SJSA1 (cell line): Measurements from ENCODE around the gene CHN2. TPM values are rescaled to one million over a fixed set of nuclear protein-coding genes. Genes with fewer than 3 reads are reported as not detected.

Experiments used
- DNase-seq, 2 experiments: peaks; one replicate each; pipeline ENCODE4 v3.0.0-alpha.2; 2015 to 2020; ENCODE audit warnings: low spot score in 2 of 2, low read depth in 1 of 2
- H3K27ac ChIP-seq: fragments of 250-450 bp; sonication (Bioruptor Pico); 2 replicates; pipeline ENCODE4 v1.5.1; 2020; ENCODE audit warnings: mild to moderate bottlenecking, moderate library complexity
- H3K27me3 ChIP-seq: fragments of 250-450 bp; sonication (Bioruptor Pico); replicated peaks from 2 replicates; pipeline ENCODE4 v1.5.1; 2020; ENCODE audit warnings: mild to moderate bottlenecking, moderate library complexity
- H3K36me3 ChIP-seq: fragments of 250-450 bp; sonication (Bioruptor Pico); 2 replicates; pipeline ENCODE4 v1.5.1; 2020; ENCODE audit warnings: mild to moderate bottlenecking
- H3K4me1 ChIP-seq: fragments of 250-450 bp; sonication (Bioruptor Pico); replicated peaks from 2 replicates; pipeline ENCODE4 v1.6.1; 2021; ENCODE audit warnings: mild to moderate bottlenecking
- H3K4me3 ChIP-seq: fragments of 250-450 bp; sonication (Bioruptor Pico); 2 replicates; pipeline ENCODE4 v1.5.1; 2020; ENCODE audit warnings: mild to moderate bottlenecking
- H3K9me3 ChIP-seq: fragments of 250-450 bp; sonication (Bioruptor Pico); replicated peaks from 2 replicates; pipeline ENCODE4 v1.5.1; 2020; ENCODE audit warnings: mild to moderate bottlenecking
- total RNA-seq: library from RNA; depleted of rRNA; stranded (reverse); fragments of >200 nt; shearing (Covaris generic); gene quantifications from 2 replicates; pipeline ENCODE4 v1.2.3, GENCODE V29; 2014

CHN2 gene
- total RNA-seq, 1 experiment from 2014 or later = 0.21 TPM

DNA sequence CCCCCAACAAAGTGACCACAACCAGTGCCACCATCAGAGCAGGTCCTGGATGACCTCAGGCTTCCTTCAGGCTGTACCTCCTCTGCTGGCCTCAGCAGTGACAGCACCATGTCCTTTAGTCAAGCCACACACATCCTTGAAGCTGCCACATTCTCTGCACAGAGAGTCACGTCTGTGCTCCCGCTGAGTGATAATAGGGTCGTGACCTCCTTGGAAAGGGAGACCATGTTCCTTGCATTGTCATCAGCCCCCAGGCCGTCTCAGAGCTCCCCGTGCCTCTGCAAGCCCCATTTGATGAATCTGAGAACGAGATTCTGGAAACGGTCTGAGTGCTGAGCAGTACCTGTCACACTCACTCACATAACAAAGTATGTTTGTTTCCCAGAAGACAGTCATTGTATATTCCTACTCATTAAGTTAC lies 262.6 kb downstream of the CHN2 start:
- Histone ChIP-seq H3K27me3 (no peaks in the 10 kb centered on the region; the same call in 1 of the 2 replicates), H3K4me3 (no peak overlapping the region), H3K27ac (no peak overlapping the region), H3K36me3 (no peaks in the 10 kb centered on the region), H3K9me3 (no peaks in the 10 kb centered on the region), H3K4me1 (peaks cover 21% of the 10 kb centered on the region)
- DNase-seq = peak in 1 of 2 experiments; percentile 19

GRCh38 chr7:29457565-29458011 lies 263.0 kb downstream of the CHN2 start:
- H3K4me3 ChIP-seq = no peak overlapping the region
- peak in 1 of 2 experiments; percentile 23 for DNase-seq
- no peaks in the 10 kb centered on the region; the same call in 1 of the 2 replicates for H3K27me3 ChIP-seq
- H3K9me3 ChIP-seq = no peaks in the 10 kb centered on the region
- peak overlapping the region; percentile 10; the same call in 1 of the 2 replicates for H3K27ac ChIP-seq
- H3K4me1 ChIP-seq = peaks cover 21% of the 10 kb centered on the region
- no peaks in the 10 kb centered on the region for H3K36me3 ChIP-seq

- Histone ChIP-seq H3K4me1 (peaks cover 21% of the 10 kb centered on the region), H3K9me3 (no peaks in the 10 kb centered on the region), H3K36me3 (no peaks in the 10 kb centered on the region), H3K27me3 (no peaks in the 10 kb centered on the region; the same call in none of the 2 replicates), H3K27ac (no peak overlapping the region), H3K4me3 (no peak overlapping the region)
- DNase-seq = no peak
Measured at GRCh38 chr7:29458933-29459332, 264.4 kb downstream of the CHN2 start.

GRCh38 chr7:29459589-29459988 lies 265.0 kb downstream of the CHN2 start:
- no peaks in the 10 kb centered on the region; the same call in none of the 2 replicates for H3K27me3 ChIP-seq

GRCh38 chr7:29461996-29462395 lies 267.4 kb downstream of the CHN2 start:
- Histone ChIP-seq H3K27me3 (peaks cover 3% of the 10 kb centered on the region), H3K9me3 (no peaks in the 10 kb centered on the region), H3K27ac (no peak overlapping the region), H3K4me3 (no peak overlapping the region), H3K36me3 (no peaks in the 10 kb centered on the region), H3K4me1 (peaks cover 17% of the 10 kb centered on the region)
- DNase-seq = no peak

More at GRCh38 chr7:29459589-29459988, 265.0 kb downstream of the CHN2 start:
- H3K9me3 ChIP-seq = no peaks in the 10 kb centered on the region
- no peak overlapping the region for H3K27ac ChIP-seq
- no peak overlapping the region for H3K4me3 ChIP-seq
- peaks cover 21% of the 10 kb centered on the region for H3K4me1 ChIP-seq
- DNase-seq = no peak
- H3K36me3 ChIP-seq = no peaks in the 10 kb centered on the region

- Histone ChIP-seq H3K9me3 (no peaks in the 10 kb centered on the region; the same call in 1 of the 2 replicates), H3K27me3 (peaks cover 3% of the 10 kb centered on the region), H3K27ac (no peak overlapping the region), H3K4me1 (peaks cover under 1% of the 10 kb centered on the region), H3K36me3 (no peaks in the 10 kb centered on the region), H3K4me3 (no peak overlapping the region)
- DNase-seq = no peak
Measured at GRCh38 chr7:29463504-29464158, 269.1 kb downstream of the CHN2 start.

DNA sequence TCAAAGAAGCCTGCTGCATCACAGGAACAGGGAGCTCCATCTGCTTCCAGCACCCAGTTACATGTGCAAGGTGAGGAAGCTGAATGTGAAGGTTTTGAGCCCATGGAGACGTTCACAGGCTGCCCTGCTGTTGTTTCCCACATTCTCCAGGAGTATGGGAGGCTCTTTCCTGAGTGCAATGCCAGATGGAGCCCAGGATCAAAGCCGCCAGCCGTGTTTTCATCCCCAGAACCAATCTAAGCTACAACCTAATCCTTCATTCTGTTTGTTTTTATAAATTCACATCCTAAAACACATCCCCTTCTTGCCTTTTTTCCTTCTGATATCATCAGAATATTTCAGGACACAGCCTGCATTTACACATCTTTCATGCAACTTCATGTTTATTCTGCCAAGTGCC lies 270.2 kb downstream of the CHN2 start:
- Histone ChIP-seq H3K36me3 (no peaks in the 10 kb centered on the region), H3K27me3 (peaks cover 3% of the 10 kb centered on the region), H3K4me1 (no peaks in the 10 kb centered on the region), H3K9me3 (no peaks in the 10 kb centered on the region; the same call in 1 of the 2 replicates), H3K4me3 (no peak overlapping the region), H3K27ac (no peak overlapping the region)
- DNase-seq = no peak

GRCh38 chr7:29467193-29467926 lies 272.8 kb downstream of the CHN2 start:
- H3K4me3 ChIP-seq = no peak overlapping the region
- H3K9me3 ChIP-seq = no peaks in the 10 kb centered on the region; the same call in 1 of the 2 replicates
- DNase-seq = no peak
- peaks cover 23% of the 10 kb centered on the region for H3K27me3 ChIP-seq
- H3K27ac ChIP-seq = no peak overlapping the region
- no peaks in the 10 kb centered on the region for H3K4me1 ChIP-seq
- H3K36me3 ChIP-seq = no peaks in the 10 kb centered on the region

DNA sequence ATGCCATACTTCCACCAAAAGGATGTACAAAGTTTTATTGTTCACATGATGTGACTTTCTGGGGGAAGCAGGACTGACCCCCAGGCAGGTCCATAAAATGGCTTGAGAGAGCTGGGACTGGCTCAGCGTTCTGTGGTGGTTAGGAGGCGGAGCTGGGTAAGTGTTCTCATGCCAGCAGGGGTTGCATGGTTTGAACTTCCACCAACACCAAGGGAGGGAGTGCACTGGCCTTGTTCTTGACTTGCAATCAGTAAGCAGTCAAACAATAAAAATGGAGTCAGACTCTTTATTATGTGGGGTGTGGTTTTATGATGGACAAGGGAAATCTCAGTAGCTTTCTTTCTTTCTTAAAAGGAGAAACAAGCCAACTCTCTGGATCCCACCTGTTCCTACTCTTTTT lies 273.6 kb downstream of the CHN2 start:
- Histone ChIP-seq H3K27ac (no peak overlapping the region), H3K27me3 (peaks cover 23% of the 10 kb centered on the region), H3K4me3 (no peak overlapping the region), H3K4me1 (no peaks in the 10 kb centered on the region), H3K9me3 (no peaks in the 10 kb centered on the region; the same call in 1 of the 2 replicates), H3K36me3 (no peaks in the 10 kb centered on the region)
- no peak for DNase-seq

GRCh38 chr7:29469281-29469680 lies 274.7 kb downstream of the CHN2 start:
- H3K27ac ChIP-seq = no peak overlapping the region

DNA sequence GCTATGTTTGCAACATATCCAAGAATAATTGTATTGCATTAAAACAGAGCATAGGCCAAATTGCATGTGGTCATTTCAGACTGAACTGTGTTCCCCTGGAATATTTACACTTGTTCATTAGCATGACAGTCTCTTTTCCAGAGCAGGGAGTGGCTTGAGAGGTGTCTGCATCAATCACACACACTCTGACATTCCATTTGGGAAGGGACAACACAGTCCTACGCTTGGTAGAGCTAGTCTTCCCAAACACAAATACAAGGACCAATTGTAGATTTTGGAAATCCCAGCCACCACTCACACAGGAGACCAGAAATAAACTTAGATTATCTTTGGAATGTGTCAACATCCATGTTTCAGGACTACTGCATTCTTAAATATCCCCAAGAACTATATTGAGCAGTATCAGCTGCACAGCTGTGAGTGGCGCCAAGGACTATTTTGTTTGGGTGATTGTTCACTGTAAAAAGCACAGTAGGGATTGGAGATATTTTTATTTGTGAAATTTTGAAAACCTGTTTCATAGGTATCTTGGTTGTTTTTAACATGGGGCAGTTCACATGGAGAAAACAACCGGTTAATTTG lies 275.5 kb downstream of the CHN2 start:
- DNase-seq = no peak
- Histone ChIP-seq H3K4me1 (no peaks in the 10 kb centered on the region), H3K27me3 (peaks cover 27% of the 10 kb centered on the region), H3K36me3 (no peaks in the 10 kb centered on the region), H3K9me3 (no peaks in the 10 kb centered on the region; the same call in 1 of the 2 replicates), H3K27ac (no peak overlapping the region), H3K4me3 (no peak overlapping the region)

More at GRCh38 chr7:29469281-29469680, 274.7 kb downstream of the CHN2 start:
- no peak for DNase-seq
- H3K4me3 ChIP-seq = no peak overlapping the region
- H3K9me3 ChIP-seq = no peaks in the 10 kb centered on the region; the same call in 1 of the 2 replicates
- no peaks in the 10 kb centered on the region for H3K4me1 ChIP-seq
- H3K36me3 ChIP-seq = no peaks in the 10 kb centered on the region
- H3K27me3 ChIP-seq = peaks cover 24% of the 10 kb centered on the region

DNA sequence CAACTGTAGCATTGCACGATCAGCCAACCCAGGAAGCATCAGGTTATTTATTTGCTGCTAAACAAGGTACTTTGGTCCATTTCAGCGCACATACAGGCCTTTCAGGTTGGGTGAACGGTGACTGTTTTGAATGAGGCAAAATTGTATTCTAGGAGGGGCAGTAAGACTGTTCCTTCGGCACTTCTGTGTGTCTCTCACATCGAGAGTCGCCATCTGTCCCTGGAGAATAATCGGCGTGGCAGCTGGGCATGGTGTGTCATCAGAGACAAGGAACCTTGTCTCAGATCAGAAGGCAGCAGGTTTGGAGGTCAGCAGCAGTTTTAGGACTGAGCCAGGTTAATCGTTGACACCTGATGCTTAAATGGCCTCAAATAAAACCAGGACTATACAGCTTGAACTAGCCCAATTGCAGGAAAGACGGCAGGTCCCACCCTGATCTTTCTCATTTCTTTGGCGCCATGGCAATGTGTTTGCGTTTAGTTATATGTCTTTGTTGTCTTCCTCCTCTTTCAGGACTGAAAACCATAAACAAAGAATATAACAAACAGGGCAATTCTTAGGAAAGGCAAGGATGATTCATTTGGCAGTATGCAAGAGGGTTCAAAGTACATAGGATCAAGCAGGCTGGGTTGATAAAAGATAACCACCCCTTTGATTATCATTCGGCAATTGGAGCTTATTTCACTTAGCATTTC lies 277.0 kb downstream of the CHN2 start:
- H3K4me3 ChIP-seq = no peak overlapping the region
- no peaks in the 10 kb centered on the region; the same call in 1 of the 2 replicates for H3K9me3 ChIP-seq
- H3K27ac ChIP-seq = no peak overlapping the region
- no peaks in the 10 kb centered on the region for H3K36me3 ChIP-seq
- no peak for DNase-seq
- peaks cover 27% of the 10 kb centered on the region for H3K27me3 ChIP-seq
- H3K4me1 ChIP-seq = no peaks in the 10 kb centered on the region

DNA sequence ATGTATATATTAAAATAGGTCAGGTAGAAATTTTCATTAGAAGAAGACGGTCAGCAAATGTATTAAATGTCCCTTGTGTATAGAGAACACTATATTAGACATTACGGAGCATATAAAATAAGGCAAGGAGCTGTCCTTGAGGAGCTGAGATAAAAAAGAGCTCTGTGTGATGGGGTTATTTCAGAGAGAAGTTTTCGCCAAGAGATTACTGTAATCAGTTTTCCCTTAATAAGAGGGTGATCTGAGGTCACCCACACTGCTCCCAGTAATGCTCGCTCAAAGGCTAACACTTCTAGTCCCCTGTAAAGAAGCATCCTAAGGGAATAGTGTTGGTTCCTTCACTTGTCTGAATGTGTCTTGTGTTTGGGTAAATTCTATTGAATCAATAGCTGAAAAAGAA lies 282.3 kb downstream of the CHN2 start:
- Histone ChIP-seq H3K4me1 (no peaks in the 10 kb centered on the region), H3K27ac (no peak overlapping the region), H3K9me3 (no peaks in the 10 kb centered on the region), H3K27me3 (peaks cover 11% of the 10 kb centered on the region), H3K36me3 (no peaks in the 10 kb centered on the region), H3K4me3 (no peak overlapping the region)
- DNase-seq = no peak
